Hematopoietic multipotent progenitor cell (in vitro differentiated cells): ENCODE measurements around the gene PASK. TPM values are rescaled to one million over a fixed set of nuclear protein-coding genes. Genes with fewer than 3 reads are reported as not detected.

ENCODE experiments used
- DNase-seq, 3 donors: peaks; one replicate each; pipeline ENCODE4 v3.0.0-alpha.2; 2011 to 2015; ENCODE audit warnings: low read depth in 2 of 3, low spot score in 2 of 3
- total RNA-seq: library from RNA; depleted of rRNA; stranded (reverse); fragments of >200 nt; gene quantifications from one replicate; pipeline ENCODE4 v1.2.3, GENCODE V29; 2012

The PASK gene
- total RNA-seq, 1 donor: 19.9 TPM

DNA sequence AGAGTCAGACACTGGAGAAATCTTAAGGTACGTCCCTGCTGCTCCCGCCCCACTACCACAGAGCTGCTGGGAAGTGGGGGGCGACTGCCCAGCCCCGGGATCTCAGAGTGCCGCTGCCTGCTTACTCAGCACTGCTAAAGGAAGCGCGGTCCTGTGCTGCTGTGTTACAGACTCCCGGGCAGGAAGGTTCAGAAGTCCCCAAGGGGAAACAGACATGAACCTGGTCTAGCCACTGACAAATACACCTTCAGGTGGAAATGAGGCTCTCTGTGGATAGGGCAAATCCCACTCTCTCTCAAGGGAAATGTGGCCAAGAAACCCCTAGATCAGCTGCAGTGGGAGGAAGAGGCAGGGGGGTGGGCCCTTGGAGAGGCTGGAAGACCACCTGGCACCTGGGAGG lies 60.9 kb downstream of the PASK start:
- DNase-seq: no peak

- DNase-seq: no peak
Observed at GRCh38 chr2:241087420-241088268, 61.6 kb downstream of the PASK start.

- DNase-seq: no peak
Observed at GRCh38 chr2:241084856-241085444, 64.3 kb downstream of the PASK start.

GRCh38 chr2:241083091-241083415 lies 66.2 kb downstream of the PASK start:
- DNase-seq: no peak

DNA sequence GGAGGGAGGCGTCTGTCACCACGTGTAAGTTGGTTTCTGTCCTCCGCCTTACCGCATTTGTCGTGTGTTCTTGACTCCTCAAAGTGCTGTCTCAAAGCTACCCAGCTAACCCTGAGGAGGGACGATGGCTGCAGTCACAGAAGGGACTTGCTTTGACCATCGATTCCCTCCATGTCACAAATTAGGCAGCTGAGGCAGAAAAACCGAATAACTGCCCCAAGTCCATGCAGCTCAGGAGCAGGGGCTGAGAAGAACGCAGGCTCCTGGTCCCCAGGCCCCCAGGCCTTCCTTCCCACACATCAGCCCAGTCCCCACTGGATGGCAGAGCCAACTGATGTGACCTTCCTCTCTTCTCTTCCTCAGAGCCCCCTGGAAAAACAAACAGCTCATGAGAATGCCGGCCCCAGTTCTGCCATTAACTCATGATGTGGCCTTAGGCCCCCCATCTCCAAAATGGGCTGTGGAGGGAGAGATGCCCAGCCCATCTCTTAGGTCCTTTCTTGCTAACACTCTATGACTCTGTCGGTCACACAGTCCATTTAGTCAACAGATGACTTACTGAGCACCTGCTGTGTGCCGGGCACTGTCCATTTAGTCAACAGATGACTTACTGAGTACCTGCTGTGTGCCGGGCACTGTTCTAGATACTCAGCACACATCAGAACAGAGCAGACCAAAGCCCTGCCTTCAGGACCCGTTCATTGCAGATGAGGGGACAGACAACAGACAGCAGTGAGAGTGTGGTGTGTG lies 66.8 kb downstream of the PASK start:
- no peak for DNase-seq

GRCh38 chr2:241081643-241082340 lies 67.5 kb downstream of the PASK start:
- DNase-seq: no peak

- DNase-seq: no peak
Observed at GRCh38 chr2:241081190-241081642, 68.1 kb downstream of the PASK start.

- DNase-seq: no peak
Observed at GRCh38 chr2:241080405-241081189, 68.7 kb downstream of the PASK start.

- no peak for DNase-seq
Observed at GRCh38 chr2:241074901-241075540, 74.3 kb downstream of the PASK start.

GRCh38 chr2:241074065-241074818 lies 75.0 kb downstream of the PASK start:
- no peak for DNase-seq

GRCh38 chr2:241073166-241074064 lies 75.9 kb downstream of the PASK start:
- DNase-seq: no peak

DNA sequence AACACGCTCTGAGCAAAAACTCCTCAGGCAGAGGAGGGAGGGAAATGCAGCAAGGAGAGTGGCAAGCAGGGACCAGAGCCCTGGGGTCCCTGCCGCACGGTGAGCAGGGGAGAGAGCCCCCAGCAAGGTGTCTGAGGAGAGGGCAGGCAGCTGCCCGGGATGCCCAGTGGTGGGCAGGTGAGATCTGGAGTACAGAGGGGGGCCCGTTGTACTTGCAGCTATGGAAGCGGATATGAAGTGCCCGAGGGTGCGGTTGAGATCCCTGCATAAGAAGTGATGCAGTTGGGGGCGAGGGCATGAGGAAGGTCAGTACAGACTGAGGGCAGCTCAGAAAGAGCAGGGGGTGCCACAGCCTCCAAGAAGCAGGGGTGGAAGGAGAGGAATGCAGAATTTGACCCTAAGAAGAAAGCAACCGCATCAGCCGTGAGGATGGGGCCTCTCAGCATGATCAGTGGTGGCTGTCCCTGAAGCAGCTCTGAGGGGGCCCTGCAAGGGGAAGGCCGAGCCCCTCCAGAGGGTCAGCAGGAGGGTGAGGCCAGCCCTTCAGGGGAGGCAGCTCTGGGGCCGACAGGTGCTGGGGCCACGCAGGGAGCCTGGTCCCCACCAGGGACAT lies 76.6 kb downstream of the PASK start:
- DNase-seq: no peak

- DNase-seq: no peak
Observed at GRCh38 chr2:241072151-241072550, 77.1 kb downstream of the PASK start.

- no peak for DNase-seq
Observed at GRCh38 chr2:241071677-241072111, 77.6 kb downstream of the PASK start.

DNA sequence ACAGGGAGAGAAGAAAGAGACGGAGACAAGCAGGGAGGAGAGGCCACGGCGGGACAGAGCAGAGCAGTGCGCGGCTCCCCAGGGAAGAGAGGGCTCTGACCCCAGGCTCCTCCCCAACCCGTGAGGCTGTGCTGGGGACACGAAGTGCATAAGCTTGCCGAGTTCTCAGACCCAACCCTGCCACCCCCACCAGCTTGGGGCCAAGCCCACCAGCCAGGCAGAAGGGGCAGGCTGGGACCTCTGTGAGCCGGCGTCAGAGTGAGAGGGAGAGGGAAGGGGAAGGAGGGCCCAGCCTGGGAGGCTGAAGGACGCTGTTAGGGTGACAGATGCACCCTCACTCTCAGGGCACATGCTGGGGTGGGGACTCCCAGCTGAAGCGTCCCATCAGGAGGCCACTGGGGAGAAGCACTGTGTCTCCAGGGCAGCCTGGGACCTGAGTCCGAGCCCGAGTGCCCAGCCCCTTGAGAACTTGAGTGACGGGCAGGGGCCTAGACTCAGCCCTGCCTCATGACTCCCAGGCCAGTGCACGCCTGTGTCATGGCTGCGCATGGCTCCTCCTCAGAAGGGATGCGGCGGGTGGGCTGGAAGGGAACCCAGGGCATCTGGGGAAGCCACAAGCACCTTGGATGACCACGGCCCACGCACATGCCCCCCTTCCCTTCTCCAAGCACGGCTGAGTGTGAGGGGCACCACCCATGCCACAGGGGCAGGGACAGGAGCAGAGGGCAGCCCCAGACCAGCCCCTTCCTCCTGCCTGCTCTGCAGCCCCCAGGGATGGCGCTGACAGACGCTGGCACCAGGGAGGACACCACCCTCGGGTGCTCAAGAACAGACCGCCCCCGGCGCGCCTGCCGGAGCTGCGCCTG lies 78.2 kb downstream of the PASK start:
- no peak for DNase-seq

GRCh38 chr2:241070361-241070760 lies 78.9 kb downstream of the PASK start:
- no peak for DNase-seq
